ENCODE results near the gene CES4A.

DNA sequence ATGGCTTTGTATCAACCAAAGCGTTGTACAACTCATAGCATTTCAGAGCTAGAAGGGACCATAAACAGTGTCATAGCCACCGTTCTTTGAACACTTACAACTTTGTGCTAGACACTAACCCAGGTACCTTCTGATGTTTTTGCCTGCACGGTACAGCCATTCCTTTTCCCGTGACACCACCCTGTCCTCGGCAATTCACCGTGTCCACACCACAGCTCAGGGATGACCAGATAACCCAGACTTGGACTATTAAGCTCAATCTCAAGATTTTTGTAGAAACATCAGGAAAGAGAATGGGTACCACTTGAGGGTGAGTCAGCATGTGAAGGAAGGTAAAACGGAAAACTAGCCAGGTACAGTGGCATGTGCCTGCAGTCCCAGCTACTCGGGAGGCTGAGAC lies 30.8 kb downstream of the CES4A start:
- TF ChIP-seq, protein P1, sequence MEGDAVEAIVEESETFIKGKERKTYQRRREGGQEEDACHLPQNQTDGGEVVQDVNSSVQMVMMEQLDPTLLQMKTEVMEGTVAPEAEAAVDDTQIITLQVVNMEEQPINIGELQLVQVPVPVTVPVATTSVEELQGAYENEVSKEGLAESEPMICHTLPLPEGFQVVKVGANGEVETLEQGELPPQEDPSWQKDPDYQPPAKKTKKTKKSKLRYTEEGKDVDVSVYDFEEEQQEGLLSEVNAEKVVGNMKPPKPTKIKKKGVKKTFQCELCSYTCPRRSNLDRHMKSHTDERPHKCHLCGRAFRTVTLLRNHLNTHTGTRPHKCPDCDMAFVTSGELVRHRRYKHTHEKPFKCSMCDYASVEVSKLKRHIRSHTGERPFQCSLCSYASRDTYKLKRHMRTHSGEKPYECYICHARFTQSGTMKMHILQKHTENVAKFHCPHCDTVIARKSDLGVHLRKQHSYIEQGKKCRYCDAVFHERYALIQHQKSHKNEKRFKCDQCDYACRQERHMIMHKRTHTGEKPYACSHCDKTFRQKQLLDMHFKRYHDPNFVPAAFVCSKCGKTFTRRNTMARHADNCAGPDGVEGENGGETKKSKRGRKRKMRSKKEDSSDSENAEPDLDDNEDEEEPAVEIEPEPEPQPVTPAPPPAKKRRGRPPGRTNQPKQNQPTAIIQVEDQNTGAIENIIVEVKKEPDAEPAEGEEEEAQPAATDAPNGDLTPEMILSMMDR (IDR thresholded peaks at IDR 0.05) = no peak
- TF ChIP-seq POLR2A (IDR thresholded peaks at IDR 0.05) (no peak), EP300 (IDR thresholded peaks at IDR 0.05) (no peak)
